CD4-positive, alpha-beta T cell treated with Interleukin-4 for 4 hours (primary cell): Measurements from ENCODE around the gene XXYLT1.
"Not testable (repeated sequence)": the region's sequence is repeated elsewhere in the genome, so short reads cannot be mapped to it uniquely, and the experiment has no call there.

Experiments used
- DNase-seq: peaks from one replicate; pipeline ENCODE4 v3.0.0-alpha.2; 2020

Gene XXYLT1

GRCh38 chr3:195057716-195058115 is 213.2 kb downstream of the XXYLT1 start:
- no peak for DNase-seq

DNA sequence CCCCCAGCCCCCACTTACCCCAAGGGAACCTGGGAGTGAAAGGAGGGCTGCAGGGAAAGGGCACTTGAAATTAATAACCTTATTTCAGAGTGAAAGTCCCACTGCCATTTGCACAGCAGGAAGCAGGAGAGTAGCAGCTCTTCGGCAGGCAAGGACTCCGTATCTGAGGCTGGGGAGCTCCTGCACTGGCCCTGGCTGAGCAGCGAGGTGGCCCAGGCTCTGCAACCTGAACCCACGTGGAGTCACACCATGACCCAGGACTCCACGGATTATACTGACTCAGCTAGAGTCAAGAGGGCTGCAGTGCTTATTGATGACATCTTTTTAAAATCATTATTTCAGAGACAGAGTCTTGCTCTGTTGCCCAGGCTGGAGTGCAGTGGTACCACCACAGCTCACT is 214.5 kb downstream of the XXYLT1 start:
- DNase-seq: no peak

- DNase-seq: no peak
These were observed 216.6 kb downstream of the XXYLT1 start for GRCh38 chr3:195054311-195054710.

DNA sequence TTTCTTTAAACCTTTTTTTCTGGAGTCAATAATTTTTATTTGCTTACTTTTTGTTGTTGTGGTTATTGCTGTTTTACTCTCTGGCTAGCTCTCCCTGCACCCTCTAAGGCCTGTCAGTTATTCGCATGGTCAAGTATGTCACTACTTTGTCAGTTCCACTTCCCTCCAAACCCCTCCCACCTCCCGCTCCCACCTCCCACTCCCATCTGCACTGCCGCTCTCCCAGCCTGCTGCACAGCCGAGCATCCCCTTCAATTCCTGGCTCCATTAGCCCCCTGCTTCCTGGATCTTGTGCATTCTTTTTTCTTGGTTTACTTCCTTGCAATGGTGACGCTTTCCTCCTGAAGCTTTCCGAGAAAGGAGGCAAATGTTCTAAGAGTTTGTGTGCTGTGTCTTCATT is 218.0 kb downstream of the XXYLT1 start:
- no peak for DNase-seq

DNA sequence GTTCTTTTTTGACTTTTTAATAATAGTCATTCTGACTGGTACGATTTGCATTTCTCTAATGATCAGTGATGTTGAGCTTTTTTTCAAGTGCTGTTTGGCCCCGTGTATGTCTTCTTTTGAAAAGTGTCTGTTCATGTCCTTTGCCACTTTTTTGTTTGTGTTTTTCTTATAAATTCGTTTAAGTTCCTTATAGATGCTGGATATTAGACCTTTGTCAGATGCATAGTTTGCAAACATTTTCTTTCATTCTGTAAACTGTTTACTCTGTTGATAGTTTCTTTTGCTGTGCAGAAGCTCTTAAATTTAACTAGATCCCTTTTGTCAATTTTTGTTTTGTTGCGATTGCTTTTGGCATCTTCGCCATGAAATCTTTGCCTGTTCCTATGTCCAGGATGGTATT is 220.7 kb downstream of the XXYLT1 start:
- not testable (repeated sequence) for DNase-seq

- DNase-seq: no peak
These were observed 222.7 kb downstream of the XXYLT1 start for GRCh38 chr3:195048059-195048905.

DNA sequence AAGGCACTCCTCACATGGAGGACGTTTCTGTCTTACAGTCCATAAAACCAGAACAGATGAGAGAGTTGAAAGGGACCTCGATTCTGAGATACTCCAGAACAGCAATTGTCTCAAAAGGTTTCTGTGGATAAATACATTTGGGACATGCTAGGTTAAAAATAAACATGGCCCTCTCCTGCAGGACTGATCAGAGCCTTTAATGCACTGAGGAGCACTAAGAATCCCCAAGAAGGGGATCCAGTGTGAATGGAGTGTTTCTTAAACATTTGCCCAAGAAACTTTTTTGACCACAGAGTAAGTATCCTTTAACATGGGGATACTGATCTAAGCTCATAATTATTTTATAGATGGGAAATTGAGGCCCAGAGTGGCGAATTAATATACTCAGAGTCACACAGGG is 223.4 kb downstream of the XXYLT1 start:
- no peak for DNase-seq

GRCh38 chr3:195046441-195046840 is 224.5 kb downstream of the XXYLT1 start:
- no peak for DNase-seq

- no peak for DNase-seq
These were observed 225.3 kb downstream of the XXYLT1 start for GRCh38 chr3:195045481-195046210.

DNA sequence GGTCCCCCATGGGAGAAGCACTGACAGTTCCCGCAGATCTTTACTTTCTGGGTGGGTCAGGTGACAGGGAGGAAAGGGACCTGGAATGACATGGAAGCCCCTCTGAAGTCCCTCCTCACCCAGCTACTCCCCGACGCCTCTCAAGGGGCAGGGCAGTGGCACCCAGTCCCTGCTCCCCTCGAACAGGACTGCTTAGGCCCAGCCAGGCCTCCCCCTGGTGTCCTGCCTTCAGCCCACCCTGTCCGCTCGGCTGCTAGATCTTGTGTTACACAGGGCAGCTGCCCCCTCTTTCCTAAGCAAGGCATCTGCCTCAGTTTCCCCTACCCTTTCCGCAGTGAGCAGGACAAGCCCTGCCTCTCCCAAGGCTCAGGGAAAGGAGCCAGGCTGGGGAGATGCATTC is 226.5 kb downstream of the XXYLT1 start:
- DNase-seq: no peak

DNA sequence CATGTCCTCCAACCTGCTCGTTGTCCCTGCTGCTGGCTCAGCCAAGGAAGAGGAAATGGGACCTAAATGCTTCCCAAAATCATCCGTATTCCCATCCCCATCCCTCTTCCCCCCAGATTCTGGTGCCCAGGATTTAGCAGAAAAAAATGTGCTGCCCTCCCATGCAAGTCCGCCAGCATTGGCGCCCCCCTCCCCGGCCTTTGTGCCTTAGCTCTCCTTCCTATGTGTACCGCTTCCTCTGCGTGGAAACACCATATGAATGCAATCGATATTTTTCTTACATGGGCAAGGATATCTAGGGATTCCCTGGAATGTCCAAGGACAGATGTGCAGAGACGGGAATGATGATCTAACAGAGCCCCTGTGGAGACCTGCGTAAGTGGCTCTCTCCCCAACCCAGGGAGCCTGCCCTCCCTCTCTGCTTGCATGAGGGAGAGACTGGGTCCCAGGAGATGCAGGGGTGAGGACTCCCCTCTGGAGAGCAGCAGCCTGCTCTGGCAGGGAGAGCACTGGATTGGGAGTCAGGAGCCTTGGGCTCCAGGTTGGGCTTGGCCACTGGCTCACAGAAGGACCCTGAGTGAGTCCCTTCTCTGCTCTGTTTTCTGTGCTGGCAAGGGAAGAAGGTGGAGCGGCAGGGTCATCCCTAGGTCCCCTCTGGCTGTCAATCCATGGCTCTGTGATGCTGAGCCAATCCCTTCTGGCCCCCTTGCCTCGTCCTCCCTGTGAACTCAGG is 227.2 kb downstream of the XXYLT1 start:
- DNase-seq: no peak

GRCh38 chr3:195042743-195043606 is 228.0 kb downstream of the XXYLT1 start:
- no peak for DNase-seq

GRCh38 chr3:195041871-195042742 is 228.9 kb downstream of the XXYLT1 start:
- DNase-seq: no peak

- DNase-seq: no peak
These were observed 230.0 kb downstream of the XXYLT1 start for GRCh38 chr3:195040773-195041520.

DNA sequence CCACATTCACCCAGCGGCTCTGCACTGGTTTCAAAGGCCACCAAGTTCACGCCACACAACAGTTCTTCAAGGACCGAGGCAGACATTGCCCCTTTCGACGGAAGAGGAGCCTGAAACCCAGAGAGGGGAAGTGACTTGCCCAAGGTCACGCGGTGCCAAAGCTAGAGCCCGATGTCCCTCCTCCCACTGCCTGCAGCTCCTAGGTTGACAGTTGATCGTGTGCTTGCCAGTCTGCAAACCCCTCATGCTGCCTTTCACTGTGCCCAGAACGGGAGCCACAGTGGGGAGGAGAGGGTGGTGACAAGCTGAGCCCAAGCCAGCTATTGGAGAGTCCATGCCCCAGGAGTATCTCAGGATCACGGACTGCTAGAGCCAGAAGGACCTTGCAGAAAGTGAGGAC is 230.9 kb downstream of the XXYLT1 start:
- no peak for DNase-seq

DNA sequence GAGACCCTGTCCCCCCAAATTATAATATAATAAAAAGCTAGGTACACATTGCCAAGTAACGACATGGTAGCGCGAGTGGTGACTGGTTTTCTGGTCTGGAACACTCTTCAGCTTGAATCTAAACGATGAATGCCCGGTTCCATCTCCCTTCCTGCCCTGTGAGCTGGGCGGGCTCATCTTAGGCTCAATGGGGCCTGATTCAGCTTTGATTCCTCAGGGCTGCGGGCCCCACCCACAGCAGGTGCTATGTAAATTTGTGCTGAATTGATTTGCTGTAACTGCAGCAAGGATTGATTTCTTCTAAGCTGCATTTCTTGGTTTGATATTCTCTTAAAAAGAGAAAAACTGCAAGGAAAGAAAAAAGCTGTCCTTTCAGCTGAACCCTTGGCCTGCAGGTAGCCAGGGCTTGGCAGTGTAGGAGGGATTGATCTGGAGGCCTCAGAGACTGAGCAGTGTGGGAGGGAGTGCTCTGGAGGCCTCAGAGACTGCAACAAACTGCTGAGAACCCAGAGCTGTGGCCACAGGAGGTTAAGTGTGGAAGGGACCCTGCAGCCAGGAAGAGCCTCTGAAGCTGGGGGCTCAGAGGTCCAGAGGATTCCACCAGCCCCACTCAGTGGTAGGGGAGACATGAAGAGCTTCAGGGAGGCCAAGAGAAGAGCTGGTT is 231.6 kb downstream of the XXYLT1 start:
- no peak for DNase-seq

DNA sequence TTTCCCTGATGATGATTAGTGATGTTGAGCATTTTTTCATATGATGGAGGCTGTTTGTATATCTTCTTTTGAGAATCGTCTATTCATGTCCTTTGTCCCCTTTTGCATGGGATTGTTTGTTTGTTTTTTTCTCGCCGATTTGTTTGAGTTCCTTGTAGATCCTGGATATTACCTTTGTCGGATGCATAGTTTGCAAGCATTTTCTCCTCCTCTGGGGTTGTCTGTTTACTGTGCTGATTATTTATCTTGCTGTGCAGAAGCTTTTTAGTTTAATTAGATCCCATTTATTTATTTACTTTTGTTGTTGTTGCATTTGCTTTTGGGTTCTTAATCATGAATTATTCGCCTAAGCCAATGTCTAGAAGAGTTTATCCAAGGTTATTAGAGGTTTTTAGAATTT is 232.8 kb downstream of the XXYLT1 start:
- DNase-seq: no peak

DNA sequence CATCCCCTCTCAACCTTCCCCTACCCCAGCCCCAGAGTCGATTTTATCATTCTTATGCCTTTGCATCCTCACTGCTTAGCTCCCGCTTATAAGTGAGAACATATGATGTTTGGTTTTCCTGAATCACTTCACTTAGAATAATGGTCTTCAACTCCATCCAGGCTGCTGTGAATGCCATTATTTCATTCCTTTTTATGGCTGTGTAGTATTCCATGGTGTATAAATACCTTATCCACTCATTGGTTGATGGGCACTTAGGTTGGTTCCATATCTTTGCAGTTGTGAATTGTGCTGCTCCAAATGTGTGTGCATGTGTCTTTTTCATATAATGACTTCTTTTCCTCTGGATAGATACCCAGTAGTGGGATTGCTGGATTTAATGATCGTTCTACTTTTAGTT is 233.4 kb downstream of the XXYLT1 start:
- DNase-seq: not testable (repeated sequence)

DNA sequence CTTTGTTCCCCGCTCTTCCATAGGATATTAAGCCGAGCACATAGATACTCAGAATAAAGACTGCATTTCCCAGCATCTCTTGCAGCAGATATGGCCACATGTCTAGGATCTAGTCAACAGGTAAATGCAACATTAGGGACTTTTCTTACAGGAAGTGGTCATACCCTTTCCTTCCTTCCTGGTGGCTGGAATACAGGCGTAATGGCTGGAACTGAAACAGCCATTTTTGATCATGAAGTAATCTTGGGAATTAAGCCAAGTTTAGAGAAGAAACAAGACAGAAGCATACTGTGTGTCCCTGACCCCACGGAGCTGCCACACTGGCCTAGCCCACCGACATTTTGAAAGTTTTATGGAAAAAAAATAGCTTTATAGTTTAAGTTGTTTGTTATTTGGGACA is 234.0 kb downstream of the XXYLT1 start:
- no peak for DNase-seq

DNA sequence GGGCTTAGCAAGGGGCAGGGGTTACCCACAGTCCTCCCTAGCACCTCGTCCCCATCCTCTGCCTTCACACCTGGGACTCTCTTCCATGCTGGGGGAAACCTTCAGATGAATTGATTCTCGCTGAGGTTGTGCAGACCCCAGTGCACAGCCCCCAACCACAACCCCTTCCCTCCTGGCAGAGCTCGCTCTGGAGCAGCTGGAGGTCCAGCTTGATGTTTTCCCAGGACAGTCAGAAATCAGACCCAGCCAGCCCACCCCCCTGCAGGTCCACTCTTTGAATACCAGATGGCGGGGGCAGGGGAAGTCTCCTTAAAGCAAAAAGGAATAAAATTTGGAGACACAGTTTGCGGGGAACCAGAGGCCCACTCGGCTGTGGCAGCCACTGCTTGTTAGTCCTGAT is 234.4 kb downstream of the XXYLT1 start:
- no peak for DNase-seq

GRCh38 chr3:195036203-195036505 is 234.8 kb downstream of the XXYLT1 start:
- DNase-seq: no peak
